Liver (tissue), 9 donors: Measurements from ENCODE around the gene ALG8. TPM values are rescaled to one million over a fixed set of nuclear protein-coding genes. Genes with fewer than 3 reads are reported as not detected.

Experiments
- DNase-seq: peaks from one replicate; pipeline ENCODE4 v3.0.0-alpha.2; 2017; ENCODE audit warnings: low spot score
- H3K27ac ChIP-seq, 2 donors: one replicate each; pipeline ENCODE4 v1.7.0; 2013; ENCODE audit warnings: inconsistent platforms in 2 of 2, low read length in 2 of 2, control low read depth in 1 of 2, low read depth in 1 of 2, mild to moderate bottlenecking in 1 of 2
- H3K27me3 ChIP-seq, 4 donors: one replicate each; pipeline versions ENCODE4 v1.6.1 to v1.7.0; 2013; ENCODE audit warnings: low read length in 3 of 4, inconsistent platforms in 1 of 4, mild to moderate bottlenecking in 1 of 4, moderate library complexity in 1 of 4; ENCODE audit not compliant: control insufficient read depth in 4 of 4, insufficient read depth in 4 of 4
- H3K36me3 ChIP-seq, 4 donors: one replicate each; pipeline versions ENCODE4 v1.6.1 to v1.7.0; 2013; ENCODE audit warnings: low read length in 3 of 4, mild to moderate bottlenecking in 3 of 4, low read depth in 1 of 4, moderate library complexity in 1 of 4; ENCODE audit not compliant: control insufficient read depth in 4 of 4, insufficient read depth in 3 of 4
- H3K4me1 ChIP-seq, 4 donors: one replicate each; pipeline versions ENCODE4 v1.6.1 to v1.7.0; 2013; ENCODE audit warnings: low read length in 3 of 4, mild to moderate bottlenecking in 3 of 4, moderate library complexity in 1 of 4; ENCODE audit not compliant: control insufficient read depth in 4 of 4, insufficient read depth in 4 of 4
- H3K4me3 ChIP-seq, 3 donors: one replicate each; pipeline versions ENCODE4 v1.6.1 to v1.7.0; 2013; ENCODE audit warnings: low read length in 3 of 3, control low read depth in 1 of 3, low read depth in 1 of 3, mild to moderate bottlenecking in 1 of 3
- H3K9ac ChIP-seq, 2 donors: one replicate each; pipeline ENCODE4 v1.7.0; 2013; ENCODE audit warnings: low read length in 2 of 2, mild to moderate bottlenecking in 2 of 2, moderate library complexity in 2 of 2, control low read depth in 1 of 2, low read depth in 1 of 2
- H3K9me3 ChIP-seq, 4 donors: one replicate each; pipeline versions ENCODE4 v1.6.1 to v1.7.0; 2013; ENCODE audit warnings: low read length in 3 of 4; ENCODE audit not compliant: control insufficient read depth in 4 of 4
- ATF3 ChIP-seq: IDR thresholded peaks from 2 replicates; pipeline ENCODE4 v1.6.1; 2016; ENCODE audit warnings: antibody characterized with exemption
- CTCF ChIP-seq: fragments of 150-350 bp; IDR thresholded peaks from 2 replicates; pipeline ENCODE4 v1.5.1; 2017; ENCODE audit warnings: improper control_type of control experiment, low read depth, low read length; ENCODE audit not compliant: missing input control
- EGR1 ChIP-seq, 2 donors: IDR thresholded peaks; 2 replicates each; pipeline ENCODE4 v1.6.1; 2016 to 2018; ENCODE audit warnings: antibody characterized with exemption in 2 of 2, low read depth in 2 of 2
- FOXA1 ChIP-seq: IDR thresholded peaks from 2 replicates; pipeline ENCODE4 v1.6.1; 2016; ENCODE audit warnings: antibody characterized with exemption
- FOXA2 ChIP-seq: IDR thresholded peaks from 2 replicates; pipeline ENCODE4 v1.6.1; 2016; ENCODE audit warnings: antibody characterized with exemption
- GABPA ChIP-seq, 2 donors: IDR thresholded peaks in 1 of 2; conservative IDR thresholded peaks in 1 of 2; 2 replicates each; pipeline ENCODE4 v1.6.1; 2016; ENCODE audit warnings: antibody characterized with exemption in 2 of 2, mild to moderate bottlenecking in 1 of 2, moderate library complexity in 1 of 2
- HNF4A ChIP-seq, 2 donors: conservative IDR thresholded peaks; 2 replicates each; pipeline ENCODE4 v1.6.1; 2016; ENCODE audit warnings: antibody characterized with exemption in 2 of 2, mild to moderate bottlenecking in 2 of 2
- HNF4G ChIP-seq: IDR thresholded peaks from 2 replicates; pipeline ENCODE4 v1.6.1; 2016; ENCODE audit warnings: antibody characterized with exemption
- JUND ChIP-seq, 2 donors: IDR thresholded peaks; 2 replicates each; pipeline ENCODE4 v1.6.1; 2016; ENCODE audit warnings: antibody characterized with exemption in 2 of 2
- MAX ChIP-seq: IDR thresholded peaks from 2 replicates; pipeline ENCODE4 v1.6.1; 2016; ENCODE audit warnings: antibody characterized with exemption
- NR2F2 ChIP-seq: IDR thresholded peaks from 2 replicates; pipeline ENCODE4 v1.6.1; 2016; ENCODE audit warnings: antibody characterized with exemption
- RAD21 ChIP-seq, 2 donors: IDR thresholded peaks; 2 replicates each; pipeline ENCODE4 v1.6.1; 2016; ENCODE audit warnings: antibody characterized with exemption in 2 of 2, mild to moderate bottlenecking in 2 of 2
- REST ChIP-seq: IDR thresholded peaks from 2 replicates; pipeline ENCODE4 v1.6.1; 2016; ENCODE audit warnings: antibody characterized with exemption, mild to moderate bottlenecking
- RXRA ChIP-seq, 2 donors: IDR thresholded peaks; 2 replicates each; pipeline ENCODE4 v1.6.1; 2017 to 2018; ENCODE audit warnings: antibody characterized with exemption in 2 of 2, mild to moderate bottlenecking in 1 of 2
- SP1 ChIP-seq: IDR thresholded peaks from 2 replicates; pipeline ENCODE4 v1.6.1; 2018; ENCODE audit warnings: antibody characterized with exemption, mild to moderate bottlenecking
- TAF1 ChIP-seq: conservative IDR thresholded peaks from 2 replicates; pipeline ENCODE4 v1.6.1; 2016; ENCODE audit warnings: antibody characterized with exemption, mild to moderate bottlenecking
- YY1 ChIP-seq: IDR thresholded peaks from 2 replicates; pipeline ENCODE4 v1.6.1; 2016; ENCODE audit warnings: antibody characterized with exemption, mild to moderate bottlenecking
- ZBTB33 ChIP-seq: IDR thresholded peaks from 2 replicates; pipeline ENCODE4 v1.6.1; 2016; ENCODE audit warnings: antibody characterized with exemption
- WGBS: extraction: QIAGEN DNeasy Blood & Tissue Kit; methylation state at CpG from one replicate; pipeline ENCODE4 v1.1.7; 2013; 5-methylcytosine and 5-hydroxymethylcytosine counted together
- polyA plus RNA-seq, 2 donors: library from polyadenylated mRNA; stranded (reverse) in 1 of 2; unstranded in 1 of 2; fragments of 200-250 nt in 1 of 2; fragments of >200 nt in 1 of 2; fragmentation: Nextera tagmentation in 1 of 2; extraction: Ambion mirVana in 1 of 2; gene quantifications; one replicate each; pipeline versions ENCODE4 v1.2.1 to v1.2.3, GENCODE V29; 2013 to 2015
- total RNA-seq, 2 donors: library from RNA; depleted of rRNA; stranded (reverse); fragments of >200 nt; gene quantifications; one replicate each; pipeline ENCODE4 v1.2.3, GENCODE V29; 2014
- donor health status: healthy.
- donor health status: healthy.
- donor health status: healthy.
- donor health status: healthy.
- donor health status: healthy.

Gene ALG8
- total and polyA plus RNA-seq, 4 donors = 29.4 to 46.0 (median 38.0) TPM

- no peak for DNase-seq
- Histone ChIP-seq H3K36me3 (peaks cover 3 to 14% (median 10%) of the 10 kb centered on the region in 4 donors), H3K9ac (peak overlapping the region; percentile 87 to 95), H3K27ac (peak overlapping the region; percentile 94 to 97), H3K9me3 (no peaks in the 10 kb centered on the region), H3K4me1 (peaks cover 0 to 29% (median 19%) of the 10 kb centered on the region in 4 donors), H3K27me3 (no peaks in the 10 kb centered on the region), H3K4me3 (peak overlapping the region; percentile 57 to 94 (median 65))
- WGBS = 36% methylated on average over 11 of the region's 11 CpGs
- TF ChIP-seq RXRA (IDR thresholded peaks at IDR 0.05) (no peak), SP1 (no peak), CTCF (no peak), HNF4A (conservative IDR thresholded peaks at IDR 0.05) (no peak), EGR1 (IDR thresholded peaks at IDR 0.05; ENCODE audit: low read depth in 2 of 2) (no peak), RAD21 (IDR thresholded peaks at IDR 0.05) (no peak), NR2F2 (no peak), JUND (IDR thresholded peaks at IDR 0.05) (no peak), ATF3 (no peak), YY1 (no peak), GABPA (IDR thresholded peaks at IDR 0.05 in 1 of 2, conservative IDR thresholded peaks at IDR 0.05 in 1 of 2) (no peak), MAX (no peak), FOXA2 (no peak), TAF1 (no peak), REST (no peak), FOXA1 (no peak), HNF4G (no peak), ZBTB33 (no peak)
Measured at GRCh38 chr11:78170413-78170812, 31.0 kb upstream of the ALG8 start.
